COLO829 (cell line): Measurements from ENCODE around the gene MTA1.

Experiments
- DNase-seq: peaks from one replicate; pipeline ENCODE4 v3.0.0; 2012; ENCODE audit warnings: low spot score

The MTA1 gene

DNA sequence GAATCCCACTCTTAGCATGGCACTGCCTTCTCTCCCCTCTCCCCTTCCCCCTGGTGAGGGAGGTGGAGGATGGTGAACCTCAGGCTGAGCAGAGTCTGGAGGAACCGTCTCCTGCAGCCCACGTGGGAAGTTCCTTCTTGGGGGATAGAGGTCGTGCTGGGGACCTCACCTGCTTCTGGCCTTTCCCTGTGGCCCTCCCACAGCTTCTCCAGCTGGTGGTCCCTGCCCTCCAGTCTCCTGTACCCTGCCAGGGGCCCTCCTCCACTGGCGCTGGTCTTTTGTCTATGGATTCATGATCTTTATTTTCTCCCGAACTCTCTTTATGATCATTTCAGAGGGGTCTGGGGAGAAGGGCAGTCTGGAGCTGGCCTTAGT, 9.0 kb upstream of the MTA1 start:
- no peak for DNase-seq

DNA sequence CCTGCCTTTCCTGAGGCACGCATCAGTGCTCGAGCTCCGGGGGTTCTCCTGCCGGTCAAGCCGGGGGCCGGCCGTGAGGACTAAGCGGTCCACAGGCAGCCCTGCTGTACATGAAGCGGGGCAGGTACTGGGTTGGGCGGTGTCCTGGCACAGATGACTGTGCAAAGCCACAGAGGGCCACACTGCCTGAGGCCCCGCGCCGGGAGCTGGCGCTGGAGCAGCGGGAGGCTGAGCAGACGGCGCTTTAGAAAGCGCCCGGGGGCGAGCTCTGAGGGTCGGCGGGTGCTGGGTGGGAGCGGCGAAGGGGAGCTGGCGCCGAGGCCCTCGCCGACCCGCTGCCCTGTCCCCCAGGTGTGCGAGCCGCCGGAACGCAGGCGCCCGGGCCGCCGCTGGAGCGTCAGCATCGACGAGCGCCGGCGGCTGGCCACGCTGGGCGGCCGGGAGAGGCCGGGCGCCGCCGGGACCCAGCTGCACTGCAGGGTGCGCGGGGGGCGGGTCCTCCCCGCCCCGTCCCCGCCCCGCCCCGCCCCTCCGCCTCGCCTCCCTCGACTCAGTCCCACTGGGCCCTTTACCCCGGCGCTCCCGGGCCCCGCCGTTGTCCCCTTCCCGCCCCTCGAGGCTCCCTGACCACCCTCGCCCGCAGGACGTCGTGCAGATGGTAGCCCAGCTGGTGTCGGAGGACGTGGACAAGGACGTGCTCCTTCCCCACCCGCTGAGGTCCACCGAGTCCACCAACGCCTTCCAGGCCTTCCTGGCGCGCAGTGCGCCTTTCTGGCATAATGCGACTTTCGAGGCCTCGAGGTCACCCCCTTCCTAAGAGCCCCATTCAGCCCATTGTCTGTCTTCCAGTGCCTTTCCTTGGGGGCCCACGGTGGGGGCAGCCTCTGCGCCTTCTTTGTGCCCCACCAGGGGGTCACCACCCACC, 8.3 kb upstream of the MTA1 start:
- peak; percentile 52 for DNase-seq

DNA sequence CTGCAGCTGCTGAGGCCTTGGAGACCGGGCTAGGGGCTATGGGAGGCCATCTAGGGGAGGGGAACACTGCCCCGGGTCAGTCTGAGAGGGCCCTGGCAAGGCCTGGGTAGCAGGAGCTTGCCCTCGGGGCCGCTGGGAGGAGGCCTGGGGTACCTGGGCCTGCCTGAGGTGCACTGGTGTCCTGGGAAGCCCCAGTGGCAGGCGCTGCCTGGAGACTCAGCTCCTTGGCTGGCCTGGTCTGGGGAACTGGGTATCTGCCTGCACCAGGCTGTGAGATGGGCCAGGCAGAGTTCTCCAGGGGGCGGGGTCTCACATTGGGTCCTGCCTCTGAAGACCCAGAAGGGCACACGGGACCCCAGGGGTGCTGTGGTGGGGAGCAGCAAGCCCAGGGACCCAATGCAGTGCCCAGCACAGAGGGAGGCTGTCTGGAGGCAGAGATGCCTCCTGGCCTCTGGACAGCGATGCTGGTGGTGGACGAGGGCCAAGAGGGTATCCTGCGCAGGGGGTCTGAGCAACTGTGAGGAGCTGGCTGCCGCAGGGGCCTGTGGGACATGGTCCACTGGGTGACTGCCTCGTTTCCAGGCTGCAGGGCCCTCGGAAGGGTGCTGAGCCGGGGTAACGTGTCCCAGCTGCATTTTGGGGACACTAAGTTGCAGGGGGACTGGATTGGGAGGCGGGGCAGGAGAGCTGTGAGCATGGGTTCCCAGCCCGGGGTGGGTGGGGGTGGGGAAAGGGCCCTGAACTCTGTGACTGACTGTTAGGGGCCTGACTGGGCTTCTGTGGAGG, 7.4 kb upstream of the MTA1 start:
- no peak for DNase-seq

DNA sequence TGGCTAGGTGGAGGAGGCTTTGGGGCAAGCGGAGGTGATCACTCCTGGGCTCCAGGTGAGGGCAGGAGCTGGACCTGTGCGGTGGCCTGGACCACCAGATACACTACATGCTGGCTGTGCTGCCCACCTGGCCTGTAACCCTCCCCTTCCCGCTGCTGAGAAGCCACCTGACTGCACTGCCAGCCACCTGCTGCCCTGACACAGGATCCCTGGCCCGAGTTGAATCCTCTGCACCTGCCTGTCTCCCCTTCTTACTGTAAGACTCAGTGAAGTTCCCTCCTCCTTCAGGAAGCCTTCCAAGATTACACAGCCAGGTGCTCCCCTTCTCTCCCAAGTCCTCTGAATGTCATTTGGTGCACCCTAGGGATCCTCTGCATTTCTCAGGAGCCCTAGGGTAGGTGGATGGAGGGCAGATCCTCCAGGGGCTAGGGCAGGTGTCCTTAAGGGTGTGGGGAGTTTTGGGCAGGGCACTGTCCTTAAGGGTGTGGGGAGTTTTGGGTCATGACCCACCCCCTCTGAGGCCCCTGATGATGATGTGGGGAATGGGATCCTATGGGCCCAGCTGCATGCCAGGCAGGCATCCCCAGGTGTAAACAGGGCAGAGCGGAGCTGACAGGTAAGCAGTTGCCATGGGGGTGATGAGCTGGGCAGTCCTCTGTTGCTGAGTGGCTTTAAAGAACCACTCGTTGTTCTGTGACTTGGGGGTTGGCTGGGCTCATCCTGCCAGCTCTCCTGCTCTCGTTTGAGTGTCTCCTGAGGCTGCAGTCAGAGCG, 6.7 kb upstream of the MTA1 start:
- no peak for DNase-seq

DNA sequence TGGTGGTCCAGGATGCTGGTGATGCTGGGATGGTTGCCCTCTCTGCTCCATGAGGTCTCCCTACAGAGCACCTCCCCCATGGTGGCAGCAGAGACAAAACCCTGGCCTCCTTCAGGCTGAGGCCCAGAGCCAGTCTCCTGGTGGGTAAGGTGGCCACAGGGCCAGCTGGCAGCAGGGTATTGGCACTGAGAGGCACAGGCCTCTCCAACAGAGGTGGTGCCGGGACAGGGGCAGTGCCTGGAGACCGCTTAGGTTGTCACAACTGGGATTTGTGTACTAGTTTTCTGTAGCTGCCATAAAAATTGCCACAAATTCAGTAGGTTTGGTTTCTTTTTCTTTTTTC, 6.1 kb upstream of the MTA1 start:
- no peak for DNase-seq

DNA sequence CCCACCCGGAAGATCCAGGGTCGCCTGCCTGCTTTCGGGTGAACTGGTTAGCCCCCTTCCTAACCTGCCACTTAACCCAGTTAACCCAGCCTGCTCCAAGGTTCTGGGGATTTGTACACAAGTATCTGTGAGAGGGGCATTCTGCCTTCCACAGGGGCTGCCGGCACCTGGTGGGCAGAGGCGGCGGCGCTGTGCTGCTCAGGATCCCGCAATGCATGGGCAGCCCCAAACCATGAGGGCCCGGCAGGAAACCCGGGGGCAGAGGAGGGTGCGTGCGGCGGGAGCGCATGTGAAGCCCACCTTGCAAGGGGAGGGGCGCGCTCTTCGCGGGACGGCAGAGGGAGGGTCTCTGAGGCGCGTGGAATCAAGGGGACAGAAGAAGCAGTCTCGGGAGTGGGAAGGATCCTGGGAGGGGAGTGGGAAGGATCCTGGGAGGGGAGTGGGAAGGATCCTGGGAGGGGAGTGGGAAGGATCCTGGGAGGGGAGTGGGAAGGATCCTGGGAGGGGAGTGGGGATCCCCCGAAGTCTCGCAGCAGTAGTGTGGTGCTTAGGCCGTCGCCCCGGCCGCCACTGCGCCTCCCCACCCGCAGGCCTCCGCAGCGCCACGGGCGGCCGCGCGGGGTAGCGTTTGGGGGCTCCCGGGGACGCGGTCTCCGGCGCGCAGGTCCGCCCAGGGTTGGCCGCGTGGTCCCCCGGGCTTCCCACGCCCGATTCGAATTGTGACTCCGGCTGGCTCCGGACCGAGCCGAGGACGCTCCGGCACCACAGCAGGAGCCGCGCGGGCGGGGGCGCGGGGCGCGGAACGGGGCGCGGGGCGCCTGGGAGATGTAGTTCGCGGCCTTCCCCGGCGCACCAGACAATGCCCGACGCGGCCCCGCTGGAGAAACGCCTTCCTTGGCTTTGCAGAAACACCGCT, 4.9 kb upstream of the MTA1 start:
- DNase-seq = peak; percentile 28

DNA sequence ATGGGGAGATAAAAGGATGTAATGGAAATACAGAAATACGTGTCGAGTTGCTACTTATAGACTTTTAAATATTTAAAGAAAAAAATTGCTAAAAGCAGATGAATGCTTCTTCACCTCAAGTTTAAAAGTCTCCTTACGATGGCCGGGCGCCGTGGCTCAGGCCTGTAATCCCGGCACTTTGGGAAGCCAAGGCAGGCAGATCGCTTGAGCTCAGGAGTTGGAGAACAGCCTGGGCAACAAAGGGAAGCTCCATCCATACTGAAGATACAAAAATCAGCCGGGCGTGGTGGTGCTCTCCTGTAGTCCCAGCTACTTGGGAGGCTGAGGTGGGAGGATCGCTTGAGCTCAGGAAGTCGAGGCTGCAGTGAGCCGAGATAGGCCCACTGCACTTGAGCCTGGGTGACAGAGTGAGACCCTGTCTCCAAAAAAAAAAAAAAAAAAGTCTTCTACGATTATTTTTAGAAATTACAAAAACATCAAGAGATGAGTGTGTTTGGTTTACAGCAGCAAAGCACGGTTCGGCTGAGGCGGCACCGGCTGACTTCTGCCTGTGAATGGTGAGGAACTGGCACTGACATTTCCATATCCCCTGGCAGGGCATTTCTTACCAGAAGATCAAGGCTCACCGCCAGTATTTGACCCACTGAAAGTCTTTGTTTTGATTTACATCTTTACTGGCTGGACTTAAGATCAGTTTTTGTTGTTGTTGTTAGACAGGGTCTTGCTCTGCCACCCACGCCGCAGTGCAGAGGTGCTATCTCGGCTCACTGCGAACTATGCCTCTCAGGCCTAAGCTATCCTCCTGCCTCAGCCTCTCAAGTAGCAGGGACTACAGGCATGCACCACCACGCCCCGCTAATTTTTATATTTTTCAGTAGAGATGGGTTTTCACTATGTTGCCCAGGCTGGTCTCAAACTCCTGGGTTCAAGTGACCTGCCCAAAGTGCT, 3.9 kb upstream of the MTA1 start:
- DNase-seq = no peak

DNA sequence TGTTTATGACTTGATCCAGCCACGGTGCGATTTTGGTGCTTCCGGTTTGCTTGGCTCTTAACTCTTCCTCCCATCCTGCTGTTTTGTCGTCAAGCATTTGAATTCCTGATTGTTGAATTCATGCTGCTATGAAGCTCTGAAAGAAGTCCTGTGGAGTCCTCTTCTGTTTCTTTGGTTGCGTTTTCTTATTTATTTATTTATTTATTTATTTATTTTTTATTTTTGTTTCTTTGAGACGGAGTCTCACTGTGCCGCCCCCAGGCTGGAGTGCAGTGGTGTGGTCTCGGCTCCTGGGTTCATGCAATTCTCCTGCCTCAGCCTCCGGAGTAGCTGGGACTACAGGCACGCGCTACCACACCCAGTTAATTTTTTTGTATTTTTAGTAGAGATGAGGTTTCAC, 3.0 kb upstream of the MTA1 start:
- no peak for DNase-seq

DNA sequence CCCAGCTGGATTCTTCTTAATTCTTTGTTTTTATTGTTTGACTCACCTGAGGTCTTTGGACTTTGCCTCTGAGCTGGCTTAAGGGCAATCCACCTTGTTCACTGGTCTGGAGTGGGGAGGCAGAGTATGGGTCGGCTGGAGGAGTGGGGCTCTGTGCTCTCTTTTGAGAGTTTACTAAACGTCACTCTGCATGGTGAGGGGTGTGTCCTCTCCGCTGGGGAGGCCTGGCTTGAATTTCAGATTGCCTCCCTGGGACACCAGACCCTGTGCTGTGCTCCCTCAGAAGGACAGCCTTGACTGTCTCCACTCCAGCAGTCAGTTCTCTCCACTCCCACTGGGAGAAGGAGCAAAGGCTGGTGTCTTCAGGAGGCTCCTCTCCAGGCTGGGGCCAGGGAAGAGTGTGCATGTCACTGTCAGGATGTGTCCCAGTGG, 1.9 kb upstream of the MTA1 start:
- DNase-seq = no peak

DNA sequence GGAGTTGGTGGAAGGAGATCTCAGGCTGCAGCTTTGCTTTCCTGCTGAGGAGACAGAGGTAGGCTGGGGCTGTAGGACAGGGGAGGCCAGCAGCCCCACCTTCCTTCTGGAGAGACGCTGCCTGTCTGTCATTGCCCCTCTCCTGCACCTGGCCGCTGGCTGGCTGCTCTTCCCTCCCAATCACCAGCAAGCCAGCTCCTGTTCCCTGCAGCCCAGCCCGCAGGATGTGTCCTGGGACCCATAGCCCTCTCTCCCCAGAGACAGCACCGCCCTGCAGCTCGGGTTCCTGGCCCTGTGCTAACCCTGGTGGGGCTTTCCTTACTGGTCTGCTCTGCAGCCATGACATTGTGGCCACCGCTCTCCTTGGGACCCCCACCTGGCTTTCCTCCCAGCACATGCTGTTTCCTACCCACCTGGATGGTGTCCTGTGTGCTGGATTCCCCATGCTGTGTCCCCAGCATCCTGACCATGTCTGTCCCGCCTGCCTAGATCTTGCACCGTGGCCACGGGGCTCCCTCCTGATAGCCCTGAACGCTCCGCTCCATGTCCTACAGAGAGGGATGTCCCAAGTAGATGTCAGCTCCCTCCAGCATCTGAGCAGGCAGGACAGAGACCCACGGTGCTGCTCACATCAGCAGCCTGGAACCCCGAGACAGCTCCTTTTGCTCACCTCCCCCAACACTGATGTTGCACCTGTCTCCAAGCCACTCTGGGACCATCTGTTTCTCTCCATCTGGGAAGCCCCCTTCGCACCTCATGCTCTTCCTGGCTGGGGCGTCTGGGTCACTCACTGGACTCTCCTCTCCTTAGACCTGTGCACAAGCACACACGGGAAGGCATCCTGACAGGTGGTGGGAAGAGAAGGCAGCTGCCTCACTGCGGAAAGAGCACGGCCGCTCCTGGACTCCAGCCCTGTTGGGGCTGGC, 1.1 kb upstream of the MTA1 start:
- DNase-seq = no peak

DNA sequence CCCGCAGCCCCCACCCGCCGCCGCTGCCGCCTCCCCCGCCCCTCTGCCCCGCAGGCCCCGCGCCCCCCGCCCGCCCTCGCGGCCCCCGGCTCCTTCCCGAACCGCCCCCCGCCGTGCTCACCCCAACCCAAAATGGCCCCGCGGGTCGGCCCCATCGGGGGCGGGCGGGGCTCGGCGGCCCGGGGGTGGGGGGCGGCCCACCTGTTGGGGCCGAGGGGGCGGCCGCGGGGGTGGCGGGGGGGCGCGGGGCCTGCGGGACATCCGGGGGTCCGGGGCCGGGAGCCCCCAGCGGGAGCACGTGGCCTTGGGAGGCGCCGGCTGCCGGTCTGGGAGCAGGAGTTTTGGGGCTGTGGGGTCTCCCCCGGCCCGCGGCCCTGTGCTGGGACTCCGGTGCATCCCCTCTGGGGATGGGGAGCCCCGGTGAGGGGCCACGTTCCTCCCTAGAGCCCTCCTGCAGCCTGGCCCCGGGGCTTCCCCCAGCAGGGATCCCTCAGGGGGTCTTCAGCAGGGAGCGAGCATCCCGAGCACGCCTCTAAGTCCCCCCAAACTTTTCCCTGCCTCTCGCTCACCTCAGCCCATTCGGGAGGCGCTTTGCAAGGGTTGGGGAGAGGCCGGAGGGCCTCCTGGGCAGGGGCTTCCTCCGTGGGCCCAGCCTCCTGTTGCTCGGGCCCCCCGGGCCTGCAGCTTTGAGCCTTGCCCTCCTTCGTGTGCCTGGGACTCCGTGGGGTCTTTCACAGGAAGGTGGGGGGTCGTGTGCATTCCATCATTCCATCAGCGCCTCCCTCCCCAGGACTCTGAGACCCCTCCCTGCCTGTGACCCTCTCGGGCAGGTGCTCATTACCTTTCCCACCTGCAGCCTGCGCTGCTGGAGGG, 710 bp downstream of the MTA1 start:
- no peak for DNase-seq

DNA sequence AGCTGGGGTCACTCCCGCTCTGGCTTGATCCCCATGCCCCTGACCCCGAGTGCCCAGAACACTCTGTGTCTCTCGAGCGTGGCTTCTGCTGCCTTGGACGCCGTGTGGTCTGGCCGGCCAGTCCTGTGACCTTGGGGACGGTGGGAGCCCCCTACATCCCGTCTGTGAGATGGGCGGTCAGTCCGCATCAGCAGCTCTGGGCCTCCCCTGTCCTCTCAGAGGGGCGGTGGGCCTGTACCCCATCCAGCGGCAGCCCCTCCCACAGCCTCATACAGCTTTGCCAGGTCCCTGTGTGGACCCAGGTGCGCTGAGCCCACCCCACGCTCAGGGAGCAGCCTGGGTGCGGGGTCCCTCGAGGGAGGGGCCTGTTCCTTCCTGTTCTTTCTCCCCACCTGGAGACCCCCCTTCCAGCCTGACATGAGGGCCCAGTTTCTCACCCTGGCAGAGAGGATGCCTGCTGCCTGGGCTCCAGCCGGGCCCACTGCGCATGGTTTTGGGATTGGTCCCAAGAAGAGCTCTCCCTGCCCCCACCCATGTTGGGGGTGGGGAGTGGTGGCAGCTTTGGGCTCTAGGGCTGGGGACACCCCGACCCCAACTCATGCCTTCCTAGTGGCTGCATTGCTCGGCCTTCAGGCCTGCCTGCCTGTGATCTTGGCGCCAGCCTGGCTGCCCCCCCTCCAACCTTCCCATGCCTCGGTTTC, 1.5 kb downstream of the MTA1 start:
- DNase-seq = no peak

DNA sequence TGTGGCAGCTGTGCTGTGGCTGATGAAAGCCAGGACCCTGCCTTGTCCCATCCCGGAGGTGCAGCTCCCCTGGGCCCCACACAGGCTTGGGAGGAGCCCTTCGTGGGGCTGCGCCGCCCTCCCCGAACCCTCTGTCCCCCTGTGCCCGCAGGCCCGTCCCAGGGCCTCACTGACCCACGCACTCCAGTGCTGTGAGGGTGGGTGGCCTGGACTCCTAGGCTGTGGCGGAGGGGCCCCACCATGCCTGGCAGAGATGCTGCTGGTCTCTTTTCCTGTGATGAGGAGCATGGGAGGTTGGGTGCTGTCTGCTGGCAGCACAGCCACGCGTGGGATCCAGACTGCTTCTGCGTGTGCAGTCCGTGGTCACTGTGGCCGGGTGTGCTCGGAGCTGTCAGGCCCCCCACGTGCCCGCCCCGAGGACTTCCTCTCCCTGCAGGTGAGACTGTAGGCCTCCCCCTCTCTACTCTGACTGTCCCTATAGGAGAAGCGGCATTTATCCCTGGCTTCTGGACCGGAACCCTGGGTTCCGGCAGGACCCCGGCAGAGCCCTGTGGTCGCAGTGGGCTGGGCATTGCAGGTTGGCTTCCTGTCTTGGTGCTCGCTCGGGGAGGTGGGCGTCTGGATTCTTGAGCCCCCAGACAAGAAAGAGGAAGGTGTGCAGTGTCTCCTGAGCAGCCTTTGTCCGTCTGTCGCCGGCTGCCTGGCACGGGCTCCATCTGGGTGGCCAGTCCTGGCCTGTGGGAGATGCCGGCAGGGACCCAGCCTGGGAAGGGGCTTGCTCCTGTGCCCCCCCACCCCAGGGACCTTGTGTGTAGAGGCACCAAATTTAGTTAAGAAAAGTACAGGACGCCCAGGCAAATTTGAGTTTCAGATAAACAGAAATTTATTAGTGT, 2.3 kb downstream of the MTA1 start:
- no peak for DNase-seq

DNA sequence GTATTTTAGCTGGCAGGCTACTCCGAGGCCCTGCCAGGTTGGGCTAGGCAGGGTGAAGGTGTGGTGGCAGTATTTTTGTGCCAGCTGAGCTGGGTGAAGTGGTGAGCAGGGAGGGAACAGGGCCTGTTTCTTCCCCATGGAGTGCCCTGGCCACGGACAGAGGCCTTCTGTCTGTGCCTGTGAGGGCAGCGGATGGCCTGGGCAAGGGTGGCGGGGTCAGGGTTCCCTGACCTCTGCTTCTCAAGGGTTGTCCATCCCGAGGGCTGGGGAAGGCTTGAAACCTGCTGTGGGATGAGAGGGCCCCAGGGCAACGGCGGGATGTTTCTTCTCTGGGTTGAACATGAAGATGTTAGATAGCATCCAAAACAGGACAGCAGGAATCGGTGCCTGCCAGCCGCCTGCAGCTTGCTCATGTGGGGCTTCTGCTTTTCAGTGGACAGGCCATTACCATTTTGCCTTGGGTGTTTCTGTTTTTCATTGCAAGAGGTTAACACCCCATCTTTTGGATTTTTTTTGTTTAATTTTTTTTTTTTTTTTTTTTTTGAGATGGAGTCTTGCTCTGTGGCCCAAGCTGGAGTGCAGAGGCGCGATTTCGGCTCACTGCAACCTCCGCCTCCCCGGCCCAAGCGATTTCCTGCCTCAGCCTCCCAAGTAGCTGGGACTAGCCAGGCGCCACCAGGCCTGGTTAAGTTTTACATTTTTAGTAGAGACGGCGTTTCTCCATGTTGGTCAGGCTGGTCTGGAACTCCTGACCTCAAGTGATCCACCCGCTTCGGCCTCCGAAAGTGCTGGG, 3.3 kb downstream of the MTA1 start:
- no peak for DNase-seq

DNA sequence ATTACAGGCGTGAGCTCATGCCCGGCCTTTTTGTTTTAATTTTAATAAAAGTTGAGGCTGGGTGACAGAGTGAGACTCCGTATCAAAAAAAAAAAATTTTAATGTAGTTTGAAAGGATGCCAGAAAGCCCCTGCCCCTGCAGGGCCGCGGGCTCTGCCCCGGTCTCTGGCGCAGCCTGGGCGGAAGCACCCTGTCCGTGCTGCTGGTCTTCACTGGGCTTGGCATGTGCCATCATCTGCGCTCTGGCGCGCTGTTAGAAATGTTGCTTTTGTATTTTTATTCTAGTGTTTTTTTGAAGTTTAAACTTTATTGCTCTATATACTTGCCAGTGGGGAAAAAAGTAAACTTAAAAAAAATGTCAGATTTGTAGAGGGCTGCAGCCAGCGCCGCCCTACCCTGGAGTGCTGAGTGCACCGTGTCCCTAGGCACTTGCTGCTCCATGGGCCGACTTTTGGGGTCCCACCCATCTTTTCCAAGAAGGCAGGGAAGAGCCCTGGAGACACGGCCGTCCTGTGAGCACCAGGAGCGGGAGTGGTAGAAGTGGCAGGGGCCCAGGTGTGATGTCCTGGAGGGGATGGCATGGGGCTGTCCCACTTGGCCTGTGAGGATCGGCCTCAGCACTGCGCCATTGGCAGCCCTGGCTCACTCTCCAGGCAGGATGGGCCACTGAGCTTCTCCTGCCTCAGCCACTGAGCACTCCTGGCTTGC, 4.0 kb downstream of the MTA1 start:
- DNase-seq = no peak
